Endodermal cell (in vitro differentiated cells): Measurements from ENCODE around the gene TMIE. TPM values are rescaled to one million over a fixed set of nuclear protein-coding genes. Genes with fewer than 3 reads are reported as not detected.

ENCODE experiments used
- DNase-seq: peaks from one replicate; pipeline ENCODE4 v3.0.0-alpha.2; 2017
- H3K27ac ChIP-seq: 2 replicates; pipeline ENCODE4 v1.5.1; 2013; ENCODE audit warnings: mild to moderate bottlenecking, low read depth, low read length, moderate library complexity
- H3K27me3 ChIP-seq: 2 replicates; pipeline ENCODE4 v1.6.1; 2013; ENCODE audit warnings: mild to moderate bottlenecking, low read length, moderate library complexity; ENCODE audit not compliant: insufficient read depth, control insufficient read depth, poor library complexity, severe bottlenecking
- H3K36me3 ChIP-seq: 2 replicates; pipeline ENCODE4 v1.7.0; 2013; ENCODE audit warnings: mild to moderate bottlenecking, low read length, moderate library complexity; ENCODE audit not compliant: control insufficient read depth, insufficient read depth
- H3K4me1 ChIP-seq: one replicate; pipeline ENCODE4 v1.7.0; 2013; ENCODE audit warnings: low read length; ENCODE audit not compliant: control insufficient read depth, insufficient read depth
- H3K4me3 ChIP-seq: 2 replicates; pipeline ENCODE4 v1.5.1; 2013; ENCODE audit warnings: mild to moderate bottlenecking, low read length, moderate library complexity
- H3K9ac ChIP-seq: 2 replicates; pipeline ENCODE4 v1.6.1; 2013; ENCODE audit warnings: mild to moderate bottlenecking, low read length, moderate library complexity; ENCODE audit not compliant: poor library complexity, severe bottlenecking; ENCODE audit errors: extremely low read depth
- H3K9me3 ChIP-seq: 2 replicates; pipeline ENCODE4 v1.6.1; 2013; ENCODE audit warnings: mild to moderate bottlenecking, low read length, moderate library complexity; ENCODE audit not compliant: control insufficient read depth
- H3K27ac Mint-ChIP-seq: 2 replicates; pipeline ENCODE4 v1.8.0; 2020; ENCODE audit warnings: mixed read lengths
- H3K27me3 Mint-ChIP-seq: 2 replicates; pipeline ENCODE4 v1.8.0; 2021; ENCODE audit warnings: mild to moderate bottlenecking, mixed read lengths; ENCODE audit not compliant: insufficient read depth
- H3K36me3 Mint-ChIP-seq: 2 replicates; pipeline ENCODE4 v1.8.0; 2020; ENCODE audit warnings: low read depth, mixed read lengths
- H3K4me1 Mint-ChIP-seq: 2 replicates; pipeline ENCODE4 v1.8.0; 2020; ENCODE audit warnings: mixed read lengths
- H3K4me3 Mint-ChIP-seq: 2 replicates; pipeline ENCODE4 v1.8.0; 2020; ENCODE audit warnings: mild to moderate bottlenecking, moderate library complexity, mixed read lengths
- H3K9me3 Mint-ChIP-seq: 2 replicates; pipeline ENCODE4 v1.8.0; 2020; ENCODE audit warnings: mild to moderate bottlenecking, mixed read lengths
- CTCF ChIP-seq: fragments of 200-600 bp; sonication (generic); conservative IDR thresholded peaks from 2 replicates; pipeline ENCODE4 v1.5.0; 2021; ENCODE audit warnings: antibody characterized with exemption, mild to moderate bottlenecking
- WGBS, 2 experiments: methylation state at CpG; one replicate each; pipeline versions ENCODE4 v1.1.5 to v1.1.7; 2013; ENCODE audit warnings: missing lambda C conversion rate in 2 of 2, mixed read lengths in 1 of 2; ENCODE audit not compliant: insufficient coverage in 1 of 2, insufficient read length in 1 of 2; 5-methylcytosine and 5-hydroxymethylcytosine counted together
- total RNA-seq, 2 donors: library from RNA; stranded (reverse); fragmentation: NEBNext Ultra II Directional in 1 of 2; extraction: Animal tissue kit (Norgen Biotek cat#: 25700) in 1 of 2; gene quantifications; 2 replicates in 1 of 2; 3 replicates in 1 of 2; pipeline ENCODE4 v1.2.1, GENCODE V29; 2021

The TMIE gene
- total RNA-seq, 2 donors from 2014 or later, result 1.0 to 1.1 TPM

GRCh38 chr3:46674031-46674845 lies 27.0 kb upstream of the TMIE start:
- no peaks in the 10 kb centered on the region for H3K9me3 Mint-ChIP-seq
- no peak overlapping the region for H3K4me3 Mint-ChIP-seq
- Histone ChIP-seq H3K36me3 (no peaks in the 10 kb centered on the region), H3K9me3 (no peaks in the 10 kb centered on the region), H3K27me3 (no peaks in the 10 kb centered on the region), H3K27ac (no peak overlapping the region), H3K4me1 (no peaks in the 10 kb centered on the region), H3K4me3 (no peak overlapping the region), H3K9ac (no peak overlapping the region)
- TF ChIP-seq CTCF, result peak; percentile 62
- H3K27ac Mint-ChIP-seq, result no peak overlapping the region
- WGBS, 2 experiments, result 91 to 94% methylated on average over 11 to 12 of the region's 12 CpGs
- no peaks in the 10 kb centered on the region for H3K4me1 Mint-ChIP-seq
- no peaks in the 10 kb centered on the region for H3K27me3 Mint-ChIP-seq
- DNase-seq, result peak; percentile 64
- H3K36me3 Mint-ChIP-seq, result peaks cover 3% of the 10 kb centered on the region

DNA sequence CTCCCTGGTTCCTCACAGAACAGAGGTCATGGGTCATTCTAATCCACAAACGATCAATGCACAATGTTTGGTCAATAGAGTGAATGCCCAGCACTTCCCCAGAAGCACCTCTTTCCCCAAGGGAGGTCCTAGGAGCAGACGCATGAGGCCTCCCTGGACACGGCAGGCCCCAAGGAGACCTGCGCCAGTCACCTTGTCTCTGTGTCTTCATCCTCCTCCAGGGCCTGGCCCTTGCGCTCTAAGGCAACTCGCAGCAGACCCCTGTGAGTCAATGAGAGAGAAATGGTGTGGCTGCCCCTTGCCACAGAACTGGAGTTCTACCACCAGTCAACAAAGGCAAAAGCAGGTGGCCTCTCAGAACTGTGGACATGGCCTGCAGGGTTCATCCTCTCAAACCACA lies 25.8 kb upstream of the TMIE start:
- H3K9ac ChIP-seq, result no peak overlapping the region
- H3K27ac Mint-ChIP-seq, result no peak overlapping the region
- no peaks in the 10 kb centered on the region for H3K36me3 ChIP-seq
- no peaks in the 10 kb centered on the region for H3K27me3 Mint-ChIP-seq
- no peak overlapping the region for H3K4me3 Mint-ChIP-seq
- H3K36me3 Mint-ChIP-seq, result peaks cover 3% of the 10 kb centered on the region
- no peak overlapping the region for H3K4me3 ChIP-seq
- no peaks in the 10 kb centered on the region for H3K4me1 ChIP-seq
- WGBS, 2 experiments, result 85 to 90% methylated on average over 6 of the region's 6 CpGs
- no peak overlapping the region for H3K27ac ChIP-seq
- no peaks in the 10 kb centered on the region for H3K27me3 ChIP-seq
- TF ChIP-seq CTCF, result no peak
- peak; percentile 32 for DNase-seq
- no peaks in the 10 kb centered on the region for H3K9me3 Mint-ChIP-seq
- no peaks in the 10 kb centered on the region for H3K9me3 ChIP-seq
- H3K4me1 Mint-ChIP-seq, result no peaks in the 10 kb centered on the region

GRCh38 chr3:46675843-46676567 lies 25.2 kb upstream of the TMIE start:
- no peak for TF ChIP-seq CTCF
- Histone ChIP-seq H3K27me3 (no peaks in the 10 kb centered on the region), H3K36me3 (no peaks in the 10 kb centered on the region), H3K4me3 (no peak overlapping the region), H3K27ac (no peak overlapping the region), H3K4me1 (no peaks in the 10 kb centered on the region), H3K9me3 (no peaks in the 10 kb centered on the region), H3K9ac (no peak overlapping the region)
- peaks cover 3% of the 10 kb centered on the region for H3K36me3 Mint-ChIP-seq
- 93 to 98% methylated on average over 5 to 9 of the region's 9 CpGs for WGBS, 2 experiments
- H3K4me3 Mint-ChIP-seq, result no peak overlapping the region
- H3K27me3 Mint-ChIP-seq, result no peaks in the 10 kb centered on the region
- H3K9me3 Mint-ChIP-seq, result no peaks in the 10 kb centered on the region
- no peak for DNase-seq
- no peak overlapping the region for H3K27ac Mint-ChIP-seq
- no peaks in the 10 kb centered on the region for H3K4me1 Mint-ChIP-seq
